Fibroblast of villous mesenchyme (primary cell): ENCODE measurements around the gene IRF3. TPM values are rescaled to one million over a fixed set of nuclear protein-coding genes. Genes with fewer than 3 reads are reported as not detected.

Source experiments
- DNase-seq: peaks from one replicate; pipeline ENCODE4 v3.0.0-alpha.2; 2010; ENCODE audit warnings: low read depth
- H3K4me3 ChIP-seq: 2 replicates; pipeline ENCODE4 v1.5.1; 2011; ENCODE audit warnings: low read depth, mild to moderate bottlenecking, low read length
- total RNA-seq: library from RNA; depleted of rRNA; stranded (reverse); fragments of >200 nt; gene quantifications from 2 replicates; pipeline ENCODE4 v1.2.3, GENCODE V29; 2012
- TF ChIP-seq, protein P1 (sequence below): IDR thresholded peaks from 2 replicates; pipeline ENCODE4 v1.5.1; 2012; ENCODE audit warnings: low read depth, mild to moderate bottlenecking, low read length; ENCODE audit not compliant: insufficient read depth

IRF3 gene
- total RNA-seq, 1 donor, result 66.5 TPM

- TF ChIP-seq, protein P1, sequence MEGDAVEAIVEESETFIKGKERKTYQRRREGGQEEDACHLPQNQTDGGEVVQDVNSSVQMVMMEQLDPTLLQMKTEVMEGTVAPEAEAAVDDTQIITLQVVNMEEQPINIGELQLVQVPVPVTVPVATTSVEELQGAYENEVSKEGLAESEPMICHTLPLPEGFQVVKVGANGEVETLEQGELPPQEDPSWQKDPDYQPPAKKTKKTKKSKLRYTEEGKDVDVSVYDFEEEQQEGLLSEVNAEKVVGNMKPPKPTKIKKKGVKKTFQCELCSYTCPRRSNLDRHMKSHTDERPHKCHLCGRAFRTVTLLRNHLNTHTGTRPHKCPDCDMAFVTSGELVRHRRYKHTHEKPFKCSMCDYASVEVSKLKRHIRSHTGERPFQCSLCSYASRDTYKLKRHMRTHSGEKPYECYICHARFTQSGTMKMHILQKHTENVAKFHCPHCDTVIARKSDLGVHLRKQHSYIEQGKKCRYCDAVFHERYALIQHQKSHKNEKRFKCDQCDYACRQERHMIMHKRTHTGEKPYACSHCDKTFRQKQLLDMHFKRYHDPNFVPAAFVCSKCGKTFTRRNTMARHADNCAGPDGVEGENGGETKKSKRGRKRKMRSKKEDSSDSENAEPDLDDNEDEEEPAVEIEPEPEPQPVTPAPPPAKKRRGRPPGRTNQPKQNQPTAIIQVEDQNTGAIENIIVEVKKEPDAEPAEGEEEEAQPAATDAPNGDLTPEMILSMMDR, result no peak
- no peak for DNase-seq
- H3K4me3 ChIP-seq, result no peak overlapping the region
These were observed 6.9 kb downstream of the IRF3 start for GRCh38 chr19:49658566-49659442.

DNA sequence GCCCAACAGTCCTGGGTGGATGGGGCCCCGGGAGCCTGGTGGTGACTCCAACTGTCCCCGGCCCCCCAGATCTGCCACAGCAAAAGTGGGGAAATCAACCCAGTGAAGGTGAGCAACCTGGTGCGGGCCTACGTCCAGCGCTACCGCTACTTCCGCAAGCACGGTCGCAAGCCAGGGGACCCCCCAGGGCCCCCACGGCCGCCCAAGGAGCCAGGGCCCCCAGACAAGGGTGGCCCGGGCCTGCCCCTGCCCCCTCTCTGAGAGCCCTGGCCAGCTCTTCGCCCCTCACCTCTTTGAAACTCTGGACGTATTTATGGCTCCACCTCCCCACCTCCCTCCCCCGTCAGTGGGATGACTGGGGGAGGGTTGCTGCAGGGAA, 7.5 kb downstream of the IRF3 start:
- DNase-seq, result no peak
- no peak overlapping the region for H3K4me3 ChIP-seq
- TF ChIP-seq, protein P1, result no peak

GRCh38 chr19:49657493-49658138, 8.0 kb downstream of the IRF3 start:
- DNase-seq, result no peak
- TF ChIP-seq, protein P1, result no peak
- no peak overlapping the region for H3K4me3 ChIP-seq

- TF ChIP-seq, protein P1, result no peak
- DNase-seq, result no peak
- no peak overlapping the region for H3K4me3 ChIP-seq
These were observed 9.1 kb downstream of the IRF3 start for GRCh38 chr19:49656456-49657109.

DNA sequence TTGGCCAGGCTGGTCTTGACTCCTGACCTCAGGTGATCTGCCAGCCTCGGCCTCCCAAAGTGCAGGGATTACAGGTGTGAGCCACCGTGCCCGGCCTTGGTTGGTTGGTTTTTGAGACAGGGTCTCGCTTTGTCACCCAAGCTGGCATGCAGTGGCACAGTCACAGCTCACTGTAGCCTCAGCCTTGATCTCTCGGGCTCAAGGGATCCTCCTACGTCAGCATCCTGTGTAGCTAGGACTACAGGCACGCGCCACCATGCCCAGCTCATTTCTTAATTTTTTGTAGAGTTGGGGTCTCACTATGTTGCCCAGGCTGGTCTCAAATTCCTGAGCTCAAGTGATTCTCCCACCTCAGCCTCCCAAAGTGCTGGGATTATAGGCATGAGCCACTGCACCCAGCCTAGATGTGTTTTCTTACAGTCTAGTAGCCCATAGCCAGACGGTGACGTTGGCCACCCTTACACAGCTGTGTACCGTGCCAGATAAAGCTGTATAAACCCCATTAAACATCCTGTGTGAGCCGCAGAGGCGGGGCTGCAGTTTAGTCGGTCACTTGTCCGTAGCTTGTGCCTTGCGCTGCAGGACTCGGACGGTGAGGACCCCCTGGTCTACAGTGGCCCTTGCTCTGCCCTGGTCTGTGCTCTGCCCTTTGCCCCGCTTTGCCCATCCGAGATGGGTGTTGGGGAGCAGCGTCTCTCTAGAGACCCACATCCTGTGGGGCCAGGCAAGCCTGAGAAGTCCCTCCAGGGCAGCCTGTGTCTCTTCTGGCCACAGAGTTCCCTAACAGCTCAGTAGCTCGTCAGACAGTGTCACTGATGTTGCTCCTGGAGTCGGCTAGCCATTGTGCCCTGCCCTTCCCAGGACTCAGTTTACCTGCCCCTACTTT, 9.8 kb downstream of the IRF3 start:
- DNase-seq, result no peak
- H3K4me3 ChIP-seq, result no peak overlapping the region
- TF ChIP-seq, protein P1, result no peak

GRCh38 chr19:49654581-49654980, 11.1 kb downstream of the IRF3 start:
- no peak overlapping the region for H3K4me3 ChIP-seq
- DNase-seq, result no peak
- TF ChIP-seq, protein P1, result no peak
